Stomach smooth muscle (tissue), 2 donors: ENCODE measurements around the gene CDC25B.

Experiments
- H3K27ac ChIP-seq: one replicate; pipeline ENCODE4 v1.7.0; 2013; ENCODE audit warnings: mild to moderate bottlenecking, low read length, inconsistent platforms
- H3K27me3 ChIP-seq, 2 donors: one replicate each; pipeline ENCODE4 v1.7.0; 2013; ENCODE audit warnings: low read length in 2 of 2; ENCODE audit not compliant: insufficient read depth in 2 of 2, control insufficient read depth in 1 of 2
- H3K36me3 ChIP-seq, 2 donors: one replicate each; pipeline ENCODE4 v1.7.0; 2013; ENCODE audit warnings: low read length in 2 of 2; ENCODE audit not compliant: control insufficient read depth in 2 of 2, insufficient read depth in 2 of 2
- H3K4me1 ChIP-seq: one replicate; pipeline ENCODE4 v1.7.0; 2013; ENCODE audit warnings: low read length; ENCODE audit not compliant: control insufficient read depth, insufficient read depth
- H3K4me3 ChIP-seq, 2 donors: one replicate each; pipeline ENCODE4 v1.7.0; 2013; ENCODE audit warnings: low read length in 2 of 2
- H3K9ac ChIP-seq, 2 donors: one replicate each; pipeline ENCODE4 v1.7.0; 2013; ENCODE audit warnings: low read length in 2 of 2, mild to moderate bottlenecking in 1 of 2
- H3K9me3 ChIP-seq, 2 donors: one replicate each; pipeline ENCODE4 v1.7.0; 2013; ENCODE audit warnings: low read length in 2 of 2; ENCODE audit not compliant: control insufficient read depth in 2 of 2
- donor health status: healthy.
- donor health status: Pancreatic carcinoma.

The CDC25B gene

DNA sequence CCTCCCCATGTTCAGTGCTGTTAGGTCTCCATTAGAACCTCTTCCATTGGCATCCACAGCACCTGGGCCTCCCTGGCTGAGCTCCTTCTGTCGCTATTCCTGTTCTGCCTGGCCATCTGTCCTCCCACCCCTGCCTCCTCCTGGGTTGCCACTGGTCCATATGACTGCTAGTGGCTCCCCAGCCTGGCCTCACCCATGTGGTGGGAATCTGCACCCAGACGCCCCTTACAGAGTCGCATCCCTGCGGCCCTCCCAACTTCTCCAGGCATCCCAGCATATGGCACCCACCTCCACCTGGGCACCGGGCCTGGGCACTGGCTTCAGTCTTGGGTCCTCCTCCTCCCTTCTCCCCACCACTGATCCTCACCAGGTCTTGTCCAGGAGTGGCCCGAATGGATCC, 7.7 kb downstream of the CDC25B start:
- no peak overlapping the region for H3K9ac ChIP-seq
- H3K36me3 ChIP-seq = peaks cover 42 to 47% of the 10 kb centered on the region in 2 donors
- H3K4me3 ChIP-seq = no peak overlapping the region
- no peaks in the 10 kb centered on the region for H3K9me3 ChIP-seq
- H3K27me3 ChIP-seq = no peaks in the 10 kb centered on the region
- peak overlapping the region; percentile 97 for H3K27ac ChIP-seq
- H3K4me1 ChIP-seq = peaks cover 44% of the 10 kb centered on the region

DNA sequence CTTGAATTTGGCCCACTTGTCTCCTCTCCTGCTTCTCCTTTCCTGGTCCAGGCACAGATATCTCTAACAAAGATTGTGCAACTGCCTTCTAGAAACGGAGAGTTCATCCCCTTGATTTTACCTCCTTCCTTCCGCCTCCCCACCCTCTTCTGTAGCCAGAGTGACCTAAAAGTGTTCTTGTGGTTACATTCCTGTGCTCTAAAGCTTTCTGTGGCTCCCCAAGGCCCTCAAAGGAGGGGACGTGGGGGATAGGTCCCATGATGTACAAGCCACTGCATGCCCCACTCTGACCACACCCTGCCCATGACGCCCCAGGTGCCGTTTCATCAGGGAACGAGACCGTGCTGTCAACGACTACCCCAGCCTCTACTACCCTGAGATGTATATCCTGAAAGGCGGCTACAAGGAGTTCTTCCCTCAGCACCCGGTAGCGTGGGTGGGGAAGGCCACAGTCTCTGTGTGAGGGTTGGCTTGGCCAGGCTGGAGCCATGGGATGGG, 8.2 kb downstream of the CDC25B start:
- no peak overlapping the region for H3K4me3 ChIP-seq
- peak overlapping the region; percentile 97 for H3K27ac ChIP-seq
- H3K9me3 ChIP-seq = no peaks in the 10 kb centered on the region
- H3K36me3 ChIP-seq = peaks cover 42 to 45% of the 10 kb centered on the region in 2 donors
- H3K9ac ChIP-seq = no peak overlapping the region
- H3K27me3 ChIP-seq = no peaks in the 10 kb centered on the region
- H3K4me1 ChIP-seq = peaks cover 40% of the 10 kb centered on the region

DNA sequence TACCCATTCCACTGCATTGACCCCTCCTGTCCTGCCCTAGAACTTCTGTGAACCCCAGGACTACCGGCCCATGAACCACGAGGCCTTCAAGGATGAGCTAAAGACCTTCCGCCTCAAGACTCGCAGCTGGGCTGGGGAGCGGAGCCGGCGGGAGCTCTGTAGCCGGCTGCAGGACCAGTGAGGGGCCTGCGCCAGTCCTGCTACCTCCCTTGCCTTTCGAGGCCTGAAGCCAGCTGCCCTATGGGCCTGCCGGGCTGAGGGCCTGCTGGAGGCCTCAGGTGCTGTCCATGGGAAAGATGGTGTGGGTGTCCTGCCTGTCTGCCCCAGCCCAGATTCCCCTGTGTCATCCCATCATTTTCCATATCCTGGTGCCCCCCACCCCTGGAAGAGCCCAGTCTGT, 8.7 kb downstream of the CDC25B start:
- peaks cover 42 to 45% of the 10 kb centered on the region in 2 donors for H3K36me3 ChIP-seq
- H3K9ac ChIP-seq = peak overlapping the region in 1 of 2 donors; percentile 18
- H3K4me1 ChIP-seq = peaks cover 35% of the 10 kb centered on the region
- no peaks in the 10 kb centered on the region for H3K9me3 ChIP-seq
- no peak overlapping the region for H3K4me3 ChIP-seq
- peak overlapping the region; percentile 97 for H3K27ac ChIP-seq
- no peaks in the 10 kb centered on the region for H3K27me3 ChIP-seq

DNA sequence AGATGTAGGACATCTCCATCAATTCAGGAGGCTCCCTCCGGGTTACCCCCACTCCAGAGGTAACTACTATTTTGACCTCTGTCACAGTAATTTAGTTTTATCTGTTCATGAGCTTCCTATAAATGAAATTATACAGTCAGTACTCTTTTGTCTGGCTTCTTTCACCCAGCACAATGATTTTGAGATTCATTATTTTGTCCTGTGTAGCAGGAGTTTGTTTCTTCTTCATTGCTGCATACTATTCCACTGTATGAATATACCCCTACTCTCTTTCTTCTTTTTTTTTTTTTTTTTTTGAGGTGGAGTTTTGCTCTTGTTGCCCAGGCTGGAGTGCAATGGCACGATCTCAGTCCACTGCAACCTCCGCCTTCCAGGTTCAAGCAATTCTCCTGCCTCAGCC, 12.4 kb downstream of the CDC25B start:
- peaks cover 60% of the 10 kb centered on the region for H3K4me1 ChIP-seq
- no peaks in the 10 kb centered on the region for H3K9me3 ChIP-seq
- peaks cover 10 to 14% of the 10 kb centered on the region in 2 donors for H3K36me3 ChIP-seq
- no peaks in the 10 kb centered on the region for H3K27me3 ChIP-seq
- H3K27ac ChIP-seq = peak overlapping the region; percentile 97
- H3K9ac ChIP-seq = peak overlapping the region; percentile 51 to 82
- peak overlapping the region in 1 of 2 donors; percentile 44 for H3K4me3 ChIP-seq

DNA sequence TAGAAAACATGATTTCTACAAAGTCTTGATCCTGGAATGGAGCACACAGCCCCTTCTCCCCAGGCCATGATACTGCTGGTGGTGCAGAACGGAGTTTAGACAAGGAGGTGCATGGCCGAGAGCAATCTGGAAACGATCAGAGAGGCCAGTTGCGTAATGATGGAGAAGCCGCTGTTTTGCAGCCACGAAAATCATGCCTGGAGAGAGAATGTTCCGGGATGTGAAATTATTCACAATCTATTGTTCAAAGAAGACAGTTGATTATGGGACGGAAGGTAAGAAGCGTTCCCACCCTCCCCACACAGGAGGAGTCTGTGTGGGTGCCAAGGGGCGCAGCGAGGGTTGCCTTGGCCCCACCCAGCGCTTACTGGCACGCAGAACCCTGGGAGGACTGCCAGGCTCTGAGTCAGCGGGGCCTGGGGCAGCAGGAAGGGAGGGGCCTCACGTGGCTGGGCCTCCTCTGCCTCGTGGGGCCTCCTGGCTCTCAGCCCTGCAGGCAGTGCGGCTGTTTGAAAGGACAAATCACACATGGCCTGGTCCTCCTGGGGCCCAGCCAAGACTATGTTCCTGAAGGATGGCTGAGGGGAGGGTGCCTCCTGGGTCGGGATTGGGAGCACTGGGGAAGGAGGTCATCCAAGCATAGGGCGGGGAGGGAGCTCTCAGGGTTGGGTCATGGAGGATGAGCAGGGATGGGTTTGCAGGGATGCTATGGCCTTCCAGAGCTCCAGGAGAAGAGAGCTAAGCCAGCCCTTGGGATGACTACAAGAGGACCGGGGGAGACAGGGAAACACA, 15.6 kb downstream of the CDC25B start:
- H3K36me3 ChIP-seq = no peaks in the 10 kb centered on the region
- peak overlapping the region; percentile 70 to 72 for H3K4me3 ChIP-seq
- H3K9me3 ChIP-seq = no peaks in the 10 kb centered on the region
- H3K4me1 ChIP-seq = peaks cover 51% of the 10 kb centered on the region
- no peaks in the 10 kb centered on the region for H3K27me3 ChIP-seq
- peak overlapping the region; percentile 97 for H3K27ac ChIP-seq
- peak overlapping the region; percentile 68 to 82 for H3K9ac ChIP-seq

DNA sequence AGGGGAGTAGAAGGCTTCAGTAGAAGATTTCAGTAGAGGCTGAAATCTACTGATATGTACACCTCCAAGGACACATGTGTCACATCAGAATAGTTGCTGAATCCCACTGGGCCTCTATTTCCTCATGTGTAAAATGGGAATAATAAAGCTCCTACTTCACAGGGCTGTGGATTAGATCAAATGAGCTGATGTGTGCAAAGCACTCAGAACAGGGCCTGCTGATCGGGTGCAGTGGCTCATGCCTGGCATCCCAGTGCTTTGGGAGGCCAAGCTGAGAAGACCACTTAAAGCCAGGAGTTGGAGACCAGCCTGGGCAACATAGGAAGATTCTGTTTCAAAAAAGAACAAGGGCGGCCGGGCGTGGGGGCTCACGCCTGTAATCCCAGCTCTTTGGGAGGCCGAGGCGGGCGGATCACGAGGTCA, 16.2 kb downstream of the CDC25B start:
- H3K4me3 ChIP-seq = peak overlapping the region in 1 of 2 donors; percentile 72
- no peaks in the 10 kb centered on the region for H3K27me3 ChIP-seq
- H3K4me1 ChIP-seq = peaks cover 45% of the 10 kb centered on the region
- H3K9ac ChIP-seq = peak overlapping the region; percentile 21 to 36
- H3K36me3 ChIP-seq = no peaks in the 10 kb centered on the region
- H3K27ac ChIP-seq = peak overlapping the region; percentile 97
- H3K9me3 ChIP-seq = no peaks in the 10 kb centered on the region

DNA sequence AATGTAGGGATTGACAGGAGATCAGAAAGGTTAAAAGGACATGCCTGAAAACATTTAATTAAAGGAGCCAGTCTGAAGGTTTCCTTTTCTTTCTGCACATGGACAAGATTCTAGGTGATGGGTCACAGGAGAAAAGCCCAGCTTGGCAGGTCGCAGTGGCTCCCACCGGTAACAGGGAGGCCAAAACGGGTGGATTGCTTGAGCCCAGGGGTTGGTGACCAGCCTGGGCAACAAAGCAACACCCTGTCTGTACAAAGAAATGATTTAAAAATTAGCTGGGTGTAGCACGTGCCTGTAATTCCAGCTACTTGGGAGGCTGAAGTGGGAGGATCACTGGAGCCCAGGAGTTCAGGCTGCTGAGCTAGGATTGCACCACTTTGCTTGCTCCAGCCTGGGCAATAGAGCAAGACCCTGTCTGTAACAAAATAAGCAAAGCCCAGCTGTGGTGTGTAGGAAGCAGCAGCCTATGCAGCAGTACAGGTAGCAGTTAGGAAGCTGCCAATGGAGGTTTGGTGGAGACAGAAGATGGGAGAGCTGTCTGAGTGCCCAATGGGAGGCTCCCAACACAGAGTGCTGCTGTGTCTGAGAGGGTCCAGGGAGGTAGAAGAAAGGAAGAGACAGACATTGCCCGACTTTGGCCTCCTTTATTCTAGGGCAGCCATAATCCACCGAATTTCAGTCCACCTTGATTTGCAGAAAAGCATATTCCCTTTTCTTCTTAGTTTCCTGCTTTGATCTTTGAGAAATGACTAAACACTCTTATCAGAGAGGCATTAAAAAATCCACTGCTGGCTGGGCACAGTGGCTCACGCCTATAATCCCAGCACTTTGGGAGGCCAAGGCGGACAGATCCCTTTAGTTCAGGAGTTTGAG, 17.1 kb downstream of the CDC25B start:
- no peak overlapping the region for H3K9ac ChIP-seq
- no peaks in the 10 kb centered on the region for H3K36me3 ChIP-seq
- H3K4me3 ChIP-seq = no peak overlapping the region
- peaks cover 38% of the 10 kb centered on the region for H3K4me1 ChIP-seq
- H3K27ac ChIP-seq = peak overlapping the region; percentile 97
- no peaks in the 10 kb centered on the region for H3K9me3 ChIP-seq
- H3K27me3 ChIP-seq = no peaks in the 10 kb centered on the region

DNA sequence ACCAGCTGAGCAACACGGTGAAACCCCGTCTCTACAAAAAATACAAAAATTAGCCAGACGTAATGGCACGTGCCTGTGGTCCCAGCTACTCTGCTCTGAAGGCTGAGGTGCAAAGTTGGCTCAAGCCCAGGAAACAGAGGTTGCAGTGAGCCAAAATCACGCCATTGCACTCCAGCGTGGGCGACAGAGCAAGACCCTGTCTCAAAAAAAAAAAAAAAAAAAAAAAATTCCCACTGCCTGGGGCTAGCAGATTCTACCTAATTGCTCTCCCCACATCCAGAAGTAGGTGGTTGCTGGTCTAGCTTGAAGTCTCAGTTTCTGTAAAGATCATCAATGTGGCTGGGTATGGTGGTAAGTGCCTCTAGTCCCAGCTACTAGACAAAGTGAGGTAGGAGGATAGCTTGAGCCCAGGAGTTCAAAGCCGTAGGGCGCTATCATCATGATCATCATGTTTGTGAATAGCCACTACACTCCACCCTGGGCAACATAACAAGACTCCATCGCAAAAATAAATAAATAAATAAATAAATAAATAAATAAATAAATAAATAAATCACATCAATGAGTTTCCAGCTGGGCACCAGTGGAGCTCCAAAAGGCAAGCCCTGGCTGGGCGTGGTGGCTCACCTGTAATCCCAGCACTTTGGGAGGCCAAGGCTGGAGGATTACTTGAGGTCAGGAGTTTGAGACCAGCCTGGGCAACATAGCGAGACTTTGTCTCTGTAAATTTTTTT, 17.9 kb downstream of the CDC25B start:
- Histone ChIP-seq H3K4me1 (peaks cover 43% of the 10 kb centered on the region), H3K36me3 (no peaks in the 10 kb centered on the region), H3K4me3 (no peak overlapping the region), H3K9ac (no peak overlapping the region), H3K9me3 (no peaks in the 10 kb centered on the region), H3K27ac (peak overlapping the region; percentile 97), H3K27me3 (no peaks in the 10 kb centered on the region)

DNA sequence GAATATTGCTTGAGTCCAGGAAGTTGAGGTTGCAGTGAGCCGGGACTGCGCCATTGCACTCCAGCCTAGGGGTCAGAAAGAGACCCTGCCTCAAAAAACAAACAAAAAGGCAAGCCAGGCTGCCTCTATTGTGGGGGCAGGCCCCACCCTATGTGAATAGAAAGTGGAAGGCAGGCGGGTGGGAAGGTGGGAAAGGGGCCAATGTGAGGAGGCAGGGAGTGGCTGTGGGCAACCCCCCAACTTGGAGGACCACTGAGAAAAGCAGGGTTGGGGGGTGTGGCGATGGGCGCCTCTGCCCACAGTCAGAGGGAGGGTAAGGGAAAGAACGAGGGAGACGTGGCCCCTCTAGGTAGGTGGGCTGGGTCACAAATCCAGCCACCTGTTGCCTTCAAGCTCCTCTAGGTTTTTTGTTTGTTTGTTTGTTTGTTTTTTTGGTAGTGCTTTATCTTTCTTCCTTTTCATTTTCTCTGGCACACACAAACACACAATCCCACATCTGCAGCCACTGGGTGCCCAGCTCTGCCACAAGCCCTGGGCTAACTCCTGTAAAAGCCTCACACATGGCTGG, 18.9 kb downstream of the CDC25B start:
- Histone ChIP-seq H3K9me3 (no peaks in the 10 kb centered on the region), H3K27ac (no peak overlapping the region), H3K9ac (no peak overlapping the region), H3K27me3 (no peaks in the 10 kb centered on the region), H3K4me3 (no peak overlapping the region), H3K36me3 (no peaks in the 10 kb centered on the region), H3K4me1 (peaks cover 50% of the 10 kb centered on the region)

DNA sequence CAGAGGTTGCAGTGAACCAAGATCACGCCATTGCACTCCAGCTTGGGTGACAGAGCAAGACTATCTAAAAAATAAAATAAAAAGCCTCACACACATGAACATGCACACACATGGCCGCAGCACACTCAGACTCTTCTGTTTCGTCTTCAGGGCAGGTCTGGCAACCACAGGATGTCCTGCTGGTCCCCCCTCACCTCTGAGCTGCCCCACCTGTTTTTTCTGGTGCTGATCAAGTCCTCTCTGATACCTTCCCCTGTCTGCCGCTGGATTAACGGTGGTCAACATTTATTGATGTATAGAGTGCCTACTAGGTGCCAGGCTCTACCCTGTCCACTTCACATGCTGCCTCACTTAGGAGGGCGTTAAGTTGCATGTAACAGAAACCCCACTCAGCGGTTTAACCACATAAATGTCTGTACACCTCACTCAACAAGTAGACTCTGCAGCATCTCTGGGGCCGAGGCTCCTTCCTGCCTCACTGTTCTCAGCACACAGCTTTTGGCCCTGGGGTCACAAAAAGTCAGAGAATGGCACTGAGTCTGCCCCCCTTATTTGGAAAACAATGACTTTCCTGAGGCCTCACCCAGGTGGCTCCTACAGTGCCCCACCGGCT, 19.7 kb downstream of the CDC25B start:
- H3K27me3 ChIP-seq = no peaks in the 10 kb centered on the region
- no peaks in the 10 kb centered on the region for H3K36me3 ChIP-seq
- H3K4me1 ChIP-seq = peaks cover 44% of the 10 kb centered on the region
- H3K4me3 ChIP-seq = no peak overlapping the region
- no peak overlapping the region for H3K9ac ChIP-seq
- no peaks in the 10 kb centered on the region for H3K9me3 ChIP-seq
- no peak overlapping the region for H3K27ac ChIP-seq
